Activated CD4-positive, alpha-beta T cell treated with anti-CD3 and anti-CD28 coated beads for 48 hours (primary cell): ENCODE measurements around the gene CFDP1.
"Not testable (repeated sequence)": the region's sequence is repeated elsewhere in the genome, so short reads cannot be mapped to it uniquely, and the experiment has no call there.

Experiments
- DNase-seq: peaks from one replicate; pipeline ENCODE4 v3.0.0-alpha.2; 2020

CFDP1 gene

GRCh38 chr16:75458029-75458428 is 24.7 kb upstream of the CFDP1 start:
- DNase-seq = no peak

- no peak for DNase-seq
These were observed 24.2 kb upstream of the CFDP1 start for GRCh38 chr16:75457485-75458021.

GRCh38 chr16:75456971-75457370 is 23.7 kb upstream of the CFDP1 start:
- no peak for DNase-seq

- DNase-seq = not testable (repeated sequence)
These were observed 23.2 kb upstream of the CFDP1 start for GRCh38 chr16:75456486-75456885.

GRCh38 chr16:75455677-75456076 is 22.4 kb upstream of the CFDP1 start:
- DNase-seq = no peak

- no peak for DNase-seq
These were observed 19.3 kb upstream of the CFDP1 start for GRCh38 chr16:75452464-75453190.

GRCh38 chr16:75446416-75446815 is 13.1 kb upstream of the CFDP1 start:
- no peak for DNase-seq

- DNase-seq = no peak
These were observed 12.0 kb upstream of the CFDP1 start for GRCh38 chr16:75445298-75445697.

- no peak for DNase-seq
These were observed 10.0 kb upstream of the CFDP1 start for GRCh38 chr16:75443298-75443697.

GRCh38 chr16:75433732-75434413 is 570 bp upstream of the CFDP1 start:
- peak; percentile 68 for DNase-seq

GRCh38 chr16:75429621-75430403 is 3.5 kb downstream of the CFDP1 start:
- no peak for DNase-seq

- peak; percentile 36 for DNase-seq
These were observed 6.8 kb downstream of the CFDP1 start for GRCh38 chr16:75426524-75426923.

GRCh38 chr16:75424105-75424762 is 9.1 kb downstream of the CFDP1 start:
- DNase-seq = not testable (repeated sequence)

- DNase-seq = no peak
These were observed 9.6 kb downstream of the CFDP1 start for GRCh38 chr16:75423723-75424104.

GRCh38 chr16:75421820-75422126 is 11.5 kb downstream of the CFDP1 start:
- no peak for DNase-seq

- peak; percentile 42 for DNase-seq
These were observed 12.1 kb downstream of the CFDP1 start for GRCh38 chr16:75420987-75421819.

GRCh38 chr16:75416904-75417565 is 16.3 kb downstream of the CFDP1 start:
- no peak for DNase-seq

- no peak for DNase-seq
These were observed 18.0 kb downstream of the CFDP1 start for GRCh38 chr16:75415169-75415905.

GRCh38 chr16:75413951-75414350 is 19.4 kb downstream of the CFDP1 start:
- DNase-seq = no peak

GRCh38 chr16:75406943-75407342 is 26.4 kb downstream of the CFDP1 start:
- DNase-seq = no peak
